ENCODE results near the gene CDRT4.

Gene CDRT4

GRCh38 chr17:15492186-15492585 is 24.8 kb upstream of the CDRT4 start:
- no peak for DNase-seq

GRCh38 chr17:15490634-15491261 is 23.3 kb upstream of the CDRT4 start:
- DNase-seq = peak in 1 of 2 donors; percentile 50

GRCh38 chr17:15488557-15488956 is 21.1 kb upstream of the CDRT4 start:
- no peak for DNase-seq

GRCh38 chr17:15485045-15485444 is 17.6 kb upstream of the CDRT4 start:
- DNase-seq = no peak

GRCh38 chr17:15483431-15483830 is 16.0 kb upstream of the CDRT4 start:
- no peak for DNase-seq

- DNase-seq = no peak
Observed at GRCh38 chr17:15482476-15482875, 15.1 kb upstream of the CDRT4 start.

GRCh38 chr17:15481481-15481880 is 14.1 kb upstream of the CDRT4 start:
- DNase-seq = no peak

GRCh38 chr17:15480204-15480603 is 12.8 kb upstream of the CDRT4 start:
- DNase-seq = no peak

GRCh38 chr17:15479703-15480102 is 12.3 kb upstream of the CDRT4 start:
- DNase-seq = no peak

GRCh38 chr17:15478845-15479244 is 11.4 kb upstream of the CDRT4 start:
- DNase-seq = no peak

GRCh38 chr17:15475631-15476354 is 8.4 kb upstream of the CDRT4 start:
- DNase-seq = no peak

- DNase-seq = no peak
Observed at GRCh38 chr17:15472891-15473290, 5.5 kb upstream of the CDRT4 start.

GRCh38 chr17:15470536-15470935 is 3.1 kb upstream of the CDRT4 start:
- no peak for DNase-seq

GRCh38 chr17:15469260-15469659 is 1.8 kb upstream of the CDRT4 start:
- no peak for DNase-seq

GRCh38 chr17:15468126-15468525 is 705 bp upstream of the CDRT4 start:
- no peak for DNase-seq

GRCh38 chr17:15466131-15466530 is 1.3 kb downstream of the CDRT4 start:
- no peak for DNase-seq

- no peak for DNase-seq
Observed at GRCh38 chr17:15465045-15465701, 2.2 kb downstream of the CDRT4 start.

GRCh38 chr17:15464231-15464985 is 3.0 kb downstream of the CDRT4 start:
- no peak for DNase-seq

- no peak for DNase-seq
Observed at GRCh38 chr17:15462976-15463772, 4.2 kb downstream of the CDRT4 start.

- no peak for DNase-seq
Observed at GRCh38 chr17:15457723-15458094, 9.7 kb downstream of the CDRT4 start.

- no peak for DNase-seq
Observed at GRCh38 chr17:15456972-15457722, 10.3 kb downstream of the CDRT4 start.

- DNase-seq = no peak
Observed at GRCh38 chr17:15456496-15456895, 10.9 kb downstream of the CDRT4 start.
